NB4 (cell line): ENCODE measurements around the gene PHGDH.

Experiments
- MYC ChIP-seq: IDR thresholded peaks from 2 replicates; pipeline ENCODE4 v1.6.1; 2011; ENCODE audit warnings: low read depth, low read length
- POLR2A ChIP-seq: IDR thresholded peaks from 2 replicates; pipeline ENCODE4 v1.6.1; 2011; ENCODE audit warnings: mild to moderate bottlenecking; ENCODE audit not compliant: insufficient read length; ENCODE audit errors: extremely low read depth
- TF ChIP-seq, protein P1 (sequence below): IDR thresholded peaks from 2 replicates; pipeline ENCODE4 v1.6.1; 2011; ENCODE audit warnings: low read depth, low read length

DNA sequence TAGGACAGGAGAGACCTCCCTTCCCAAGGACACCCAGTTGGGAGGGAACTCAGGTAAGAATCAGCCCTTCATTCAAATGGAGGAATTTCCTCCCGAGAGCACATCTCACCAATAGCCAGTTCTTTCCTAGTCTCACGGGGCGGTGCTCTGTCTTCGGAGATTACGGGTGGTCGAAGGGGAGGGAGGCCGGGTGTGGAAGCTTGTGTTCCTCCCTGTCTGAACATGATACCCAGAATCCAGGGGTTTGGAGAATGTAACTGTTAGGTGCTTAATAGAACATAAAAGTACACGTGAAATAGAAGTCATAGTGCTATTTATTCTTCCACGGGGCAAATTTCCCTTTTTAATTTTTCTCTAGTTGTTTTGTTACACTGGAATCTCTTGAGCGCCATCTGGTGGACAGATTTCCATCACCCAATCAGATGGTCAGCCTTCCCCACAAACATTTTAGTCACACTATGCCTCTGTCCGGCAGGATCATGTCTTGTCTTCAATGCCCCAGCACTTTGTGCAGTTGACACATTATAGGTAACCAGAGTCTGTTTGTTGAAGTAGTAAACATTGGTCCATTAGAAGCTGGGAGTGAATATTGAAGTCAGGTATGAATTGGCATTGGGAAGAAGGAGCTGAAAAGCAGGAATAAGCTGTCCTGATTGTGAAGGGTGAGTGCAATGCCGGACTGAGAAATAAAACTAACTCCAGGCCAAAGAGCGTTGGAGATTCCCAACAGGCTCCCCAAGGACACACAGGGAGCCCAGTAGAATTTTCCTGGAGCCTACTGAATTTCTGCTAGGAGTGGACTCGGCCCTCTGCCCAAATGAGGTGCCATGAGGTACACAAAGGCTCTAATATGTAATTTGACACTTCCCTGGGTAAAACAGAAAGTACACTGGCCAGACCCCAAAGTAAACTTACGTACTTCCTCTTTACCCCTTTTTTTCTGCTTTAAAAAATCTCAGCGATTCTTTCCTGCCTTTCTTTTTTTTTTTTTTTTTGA, 36.1 kb upstream of the PHGDH start:
- TF ChIP-seq, protein P1, sequence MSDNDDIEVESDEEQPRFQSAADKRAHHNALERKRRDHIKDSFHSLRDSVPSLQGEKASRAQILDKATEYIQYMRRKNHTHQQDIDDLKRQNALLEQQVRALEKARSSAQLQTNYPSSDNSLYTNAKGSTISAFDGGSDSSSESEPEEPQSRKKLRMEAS, result no peak
- TF ChIP-seq POLR2A, result no peak
- TF ChIP-seq MYC, result no peak
